WTC11 (cell line): ENCODE measurements around the gene OR52I1. TPM values are rescaled to one million over a fixed set of nuclear protein-coding genes. Genes with fewer than 3 reads are reported as not detected.

Experiments
- ATAC-seq: fragments of 200-7000 bp; cut with Tn5 transposase; 2 replicates; pipeline ENCODE4 v1.10.0; 2021; ENCODE audit warnings: mild to moderate bottlenecking, moderate library complexity
- CTCF ChIA-PET: fragments of 300-600 bp; sonication (Branson Sonifier 250); formaldehyde crosslinking; loops from one replicate; lab custom pipeline; 2021; ENCODE audit warnings: antibody characterized with exemption; lab: Charles Lee
- POLR2A ChIA-PET: fragments of 350-600 bp; sonication (Branson Sonifier 250); formaldehyde crosslinking; loops from one replicate; lab custom pipeline; 2021; ENCODE audit warnings: antibody characterized with exemption; lab: Charles Lee
- DNase-seq: peaks from one replicate; pipeline ENCODE4 v3.0.0; 2021; ENCODE audit warnings: low spot score
- H3K27ac Mint-ChIP-seq: 2 replicates; pipeline ENCODE4 v1.8.0; 2021; ENCODE audit warnings: mixed read lengths
- H3K27me3 Mint-ChIP-seq: 2 replicates; pipeline ENCODE4 v1.8.0; 2021; ENCODE audit warnings: low read depth, mild to moderate bottlenecking, moderate library complexity, mixed read lengths
- H3K36me3 Mint-ChIP-seq: 2 replicates; pipeline ENCODE4 v1.8.0; 2021; ENCODE audit warnings: mixed read lengths
- H3K4me1 Mint-ChIP-seq: 2 replicates; pipeline ENCODE4 v1.8.0; 2022; ENCODE audit warnings: mixed read lengths
- H3K4me3 Mint-ChIP-seq: 2 replicates; pipeline ENCODE4 v1.8.0; 2021; ENCODE audit warnings: mild to moderate bottlenecking, moderate library complexity, mixed read lengths
- H3K9me3 Mint-ChIP-seq: 2 replicates; pipeline ENCODE4 v1.8.0; 2021; ENCODE audit warnings: mixed read lengths
- AFF4 ChIP-seq: sonication (generic); formaldehyde crosslinking; IDR thresholded peaks from 2 replicates; pipeline ENCODE4 v1.8.1; 2023; ENCODE audit warnings: mild to moderate bottlenecking, missing genetic modification reagents, borderline replicate concordance
- CTCF ChIP-seq: fragments of 200-600 bp; IDR thresholded peaks from 2 replicates; pipeline ENCODE4 v1.8.0; 2022; ENCODE audit warnings: antibody characterized with exemption
- E2F1 ChIP-seq: sonication (generic); formaldehyde crosslinking; IDR thresholded peaks from 2 replicates; pipeline ENCODE4 v1.8.0; 2022; ENCODE audit warnings: mild to moderate bottlenecking, missing genetic modification reagents
- EMX1 ChIP-seq: fragments of 250-450 bp; sonication (Bioruptor Pico); IDR thresholded peaks from 2 replicates; pipeline ENCODE4 v1.8.0; 2021; ENCODE audit warnings: mild to moderate bottlenecking
- ESRRA ChIP-seq: sonication (generic); formaldehyde crosslinking; IDR thresholded peaks from 2 replicates; pipeline ENCODE4 v1.8.1; 2022; ENCODE audit warnings: mild to moderate bottlenecking, missing genetic modification reagents, borderline replicate concordance
- FOXP1 ChIP-seq: sonication (generic); formaldehyde crosslinking; IDR thresholded peaks from 2 replicates; pipeline ENCODE4 v1.8.0; 2022; ENCODE audit warnings: missing genetic modification reagents, mild to moderate bottlenecking, moderate library complexity, borderline replicate concordance
- JUN ChIP-seq: sonication (generic); formaldehyde crosslinking; IDR thresholded peaks from 2 replicates; pipeline ENCODE4 v1.8.0; 2023; ENCODE audit warnings: mild to moderate bottlenecking, missing genetic modification reagents
- PRDM15 ChIP-seq: sonication (generic); formaldehyde crosslinking; IDR thresholded peaks from 2 replicates; pipeline ENCODE4 v1.8.0; 2022; ENCODE audit warnings: missing genetic modification reagents
- ZNF396 ChIP-seq: fragments of 250-450 bp; sonication (Bioruptor Pico); IDR thresholded peaks from 2 replicates; pipeline ENCODE4 v1.8.0; 2021; ENCODE audit warnings: mild to moderate bottlenecking, moderate library complexity, borderline replicate concordance
- ZNF423 ChIP-seq: fragments of 250-450 bp; sonication (Bioruptor Pico); IDR thresholded peaks from 2 replicates; pipeline ENCODE4 v2.1.2; 2022; ENCODE audit warnings: mild to moderate bottlenecking, moderate library complexity
- total RNA-seq: library from RNA; stranded (reverse); gene quantifications from 3 replicates; pipeline ENCODE4 v1.2.3, GENCODE V29; 2021
- TF ChIP-seq, protein P1 (sequence below): sonication (generic); formaldehyde crosslinking; IDR thresholded peaks from 2 replicates; pipeline ENCODE4 v1.8.1; 2023; ENCODE audit warnings: mild to moderate bottlenecking, missing genetic modification reagents, moderate library complexity
- TF ChIP-seq, protein P2 (sequence below): fragments of 250-450 bp; sonication (Bioruptor Pico); conservative IDR thresholded peaks from 2 replicates; pipeline ENCODE4 v1.9.0; 2021; ENCODE audit warnings: mild to moderate bottlenecking

OR52I1 gene
- total RNA-seq, 1 experiment from 2014 or later, result not detected

- TF ChIP-seq PRDM15 (CRISPR knock-in tag) (no peak), JUN (CRISPR knock-in tag) (no peak), FOXP1 (no peak)
These were observed 42.3 kb downstream of the OR52I1 start (continued) for GRCh38 chr11:4636136-4636535.

- ChIA-PET CTCF (interaction anchor here (0.6 to 2.5 kb wide), 49 partner anchors 8 to 1621 kb away, joined by 3 to 59 read pairs (median 4); partner anchors contain the start of genes MMP26, OR51E2 and TRIM68), POLR2A (no interaction called here)
- Mint-ChIP-seq H3K4me1 (peaks cover 9% of the 10 kb centered on the region), H3K27me3 (no peaks in the 10 kb centered on the region), H3K9me3 (peaks cover 9% of the 10 kb centered on the region), H3K4me3 (no peak within 1 kb of the TSS), H3K36me3 (no peaks in the 10 kb centered on the region), H3K27ac (no peak within 1 kb of the TSS)
- DNase-seq (peak; percentile 87), ATAC-seq (peak; percentile 97)
- TF ChIP-seq CTCF, result peak; percentile 92
- no peak for TF ChIP-seq E2F1
- no peak for TF ChIP-seq ZNF423 (CRISPR knock-in tag)
- TF ChIP-seq ESRRA, result no peak
- TF ChIP-seq, protein P1, sequence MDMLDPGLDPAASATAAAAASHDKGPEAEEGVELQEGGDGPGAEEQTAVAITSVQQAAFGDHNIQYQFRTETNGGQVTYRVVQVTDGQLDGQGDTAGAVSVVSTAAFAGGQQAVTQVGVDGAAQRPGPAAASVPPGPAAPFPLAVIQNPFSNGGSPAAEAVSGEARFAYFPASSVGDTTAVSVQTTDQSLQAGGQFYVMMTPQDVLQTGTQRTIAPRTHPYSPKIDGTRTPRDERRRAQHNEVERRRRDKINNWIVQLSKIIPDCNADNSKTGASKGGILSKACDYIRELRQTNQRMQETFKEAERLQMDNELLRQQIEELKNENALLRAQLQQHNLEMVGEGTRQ (CRISPR knock-in tag), result no peak
- TF ChIP-seq, protein P2, sequence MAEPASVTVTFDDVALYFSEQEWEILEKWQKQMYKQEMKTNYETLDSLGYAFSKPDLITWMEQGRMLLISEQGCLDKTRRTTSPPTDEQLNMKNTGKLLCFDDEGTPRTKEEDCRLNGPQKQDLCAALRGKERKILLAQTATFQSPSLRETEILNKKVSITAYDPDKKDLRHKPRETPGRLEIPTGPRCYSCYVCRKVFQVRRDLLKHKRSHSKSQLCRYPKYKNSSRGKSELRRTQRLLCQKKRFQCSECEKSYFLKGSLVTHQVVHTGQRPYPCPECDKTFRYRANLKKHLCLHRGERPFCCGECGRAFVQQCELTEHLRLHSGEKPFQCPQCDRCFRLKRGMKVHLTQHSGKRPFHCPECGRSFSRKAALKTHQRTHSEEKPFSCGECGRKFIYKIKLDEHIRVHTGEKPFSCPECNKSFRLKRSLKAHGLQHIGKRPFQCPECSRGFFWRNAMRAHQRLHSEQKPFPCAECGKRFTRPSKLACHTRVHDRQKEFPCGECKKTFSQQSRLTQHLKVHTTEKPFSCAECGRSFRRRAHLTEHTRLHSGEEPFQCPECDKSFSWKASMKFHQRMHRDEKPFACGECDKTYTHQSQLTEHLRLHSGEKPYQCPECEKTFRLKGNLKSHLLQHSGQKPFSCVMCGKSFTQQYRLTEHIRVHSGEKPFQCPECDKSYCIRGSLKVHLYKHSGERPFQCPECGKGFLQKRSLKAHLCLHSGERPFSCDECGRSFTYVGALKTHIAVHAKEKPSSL (CRISPR knock-in tag), result no peak
- no peak for TF ChIP-seq EMX1 (CRISPR knock-in tag)
These were observed 43.3 kb downstream of the OR52I1 start, which contains the start of gene OR51D1 for GRCh38 chr11:4636962-4637661. TSS of gene OR51D1 (plus strand) at chr11:4637477. CDS start at chr11:4639791, 2,314 bp downstream.

DNA sequence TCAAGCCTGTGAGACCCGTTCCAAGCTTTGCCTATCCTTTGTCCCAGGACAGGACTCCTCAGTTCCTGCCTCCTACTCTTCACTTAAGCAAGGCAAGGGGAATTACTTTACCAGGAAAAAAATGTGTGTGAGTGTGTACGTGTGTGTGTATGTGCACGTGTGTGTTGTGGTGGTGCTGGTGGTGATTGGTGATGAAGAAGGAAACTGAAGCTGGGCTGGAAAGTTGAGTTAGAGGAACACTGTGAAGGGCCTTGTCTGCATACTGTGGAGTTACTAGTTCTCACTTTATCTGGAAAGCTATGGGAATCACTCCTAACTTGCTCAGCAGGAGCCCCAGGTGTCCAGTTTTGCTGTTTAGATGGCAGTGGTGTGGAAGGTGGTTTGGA lies 43.8 kb downstream of the OR52I1 start:
- Mint-ChIP-seq H3K4me1 (peaks cover 11% of the 10 kb centered on the region), H3K27ac (no peak overlapping the region), H3K4me3 (no peak overlapping the region), H3K9me3 (peaks cover 8% of the 10 kb centered on the region; the same call in 1 of the 2 replicates), H3K27me3 (no peaks in the 10 kb centered on the region), H3K36me3 (no peaks in the 10 kb centered on the region)
- POLR2A ChIA-PET, result no interaction called here
- no peak for DNase-seq
- CTCF ChIA-PET, result interaction anchor here (0.6 to 2.5 kb wide), 19 partner anchors 10 to 479 kb away, joined by 3 to 59 read pairs (median 6); partner anchors contain the start of genes MMP26, OR51E2 and TRIM68
- ATAC-seq, result no peak
- no peak for TF ChIP-seq AFF4 (CRISPR knock-in tag)
- TF ChIP-seq E2F1, result no peak
- TF ChIP-seq, protein P2 (CRISPR knock-in tag), result no peak
- no peak for TF ChIP-seq ZNF396 (CRISPR knock-in tag)
